ENCODE measurements around the gene ZMIZ1.
"Not testable (repeated sequence)": the region's sequence is repeated elsewhere in the genome, so short reads cannot be mapped to it uniquely, and the experiment has no call there.

ZMIZ1 gene

DNA sequence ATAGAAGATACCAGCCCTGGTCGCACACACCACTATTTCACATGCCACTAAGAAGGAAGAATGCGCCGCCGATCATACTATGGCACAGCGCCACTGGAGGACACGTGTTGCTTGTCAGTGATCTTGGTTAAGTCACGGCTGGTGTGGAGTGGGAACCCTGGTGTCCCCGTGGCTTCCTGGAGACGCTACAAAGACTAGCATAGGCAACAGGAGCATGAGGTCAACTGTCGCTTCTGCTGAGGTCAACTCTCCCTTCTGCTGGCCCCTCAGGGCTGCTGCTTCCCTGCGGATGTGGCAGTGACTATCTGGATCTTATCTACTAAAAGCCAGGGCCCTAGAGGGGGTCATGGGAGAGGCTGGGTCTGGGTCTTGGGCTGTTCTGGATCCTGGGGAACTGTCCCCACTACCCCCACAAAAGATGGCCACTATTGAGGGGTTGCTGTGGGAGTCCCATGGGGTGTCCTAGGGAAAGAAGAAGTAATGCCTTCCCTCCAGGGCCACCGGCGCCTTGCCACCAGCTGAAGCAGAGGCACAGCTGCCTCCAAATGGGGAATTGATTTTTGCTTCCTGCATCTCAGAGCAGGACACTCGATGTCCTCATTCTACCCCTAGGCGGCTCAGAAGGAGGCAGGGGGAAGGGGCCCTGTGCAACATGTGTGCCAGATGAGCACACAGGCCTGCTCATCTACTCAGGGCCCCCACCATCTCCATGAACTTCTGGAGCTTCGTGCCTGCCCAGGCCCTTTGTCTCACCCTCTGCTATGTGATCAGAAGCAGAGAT lies 201.9 kb downstream of the ZMIZ1 start:
- no peak for FAIRE-seq
- DNase-seq (ENCODE audit: insufficient read length, low spot score) = no peak

- DNase-seq (ENCODE audit: insufficient read length, low spot score) (no peak), FAIRE-seq (no peak)
Observed at GRCh38 chr10:79272353-79272752, 203.6 kb downstream of the ZMIZ1 start.

DNA sequence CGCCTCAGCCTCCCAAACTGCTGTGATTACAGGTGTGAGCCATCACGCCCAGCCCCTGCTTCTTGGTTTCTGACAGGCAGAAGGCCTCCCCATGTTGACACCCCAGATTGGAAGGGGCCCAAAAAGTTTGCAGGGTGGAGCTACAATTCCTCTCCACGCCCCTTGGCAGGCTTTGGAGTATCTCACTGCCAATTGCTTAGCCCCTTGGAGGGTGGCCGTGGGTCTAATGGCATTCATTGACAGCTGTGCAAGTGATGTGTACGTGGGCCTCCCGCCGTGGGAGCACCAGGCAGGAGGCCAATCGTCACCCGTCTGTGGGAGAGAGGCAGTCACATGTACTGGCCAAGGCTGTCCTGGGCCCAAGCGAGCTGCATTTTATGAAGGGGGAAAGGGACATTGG lies 204.8 kb downstream of the ZMIZ1 start:
- FAIRE-seq = no peak
- no peak for DNase-seq (ENCODE audit: insufficient read length, low spot score)

GRCh38 chr10:79274279-79275104 lies 205.7 kb downstream of the ZMIZ1 start:
- no peak for DNase-seq (ENCODE audit: insufficient read length, low spot score)
- FAIRE-seq = no peak

GRCh38 chr10:79275105-79275430 lies 206.3 kb downstream of the ZMIZ1 start:
- DNase-seq (ENCODE audit: insufficient read length, low spot score) = no peak
- FAIRE-seq = no peak

DNA sequence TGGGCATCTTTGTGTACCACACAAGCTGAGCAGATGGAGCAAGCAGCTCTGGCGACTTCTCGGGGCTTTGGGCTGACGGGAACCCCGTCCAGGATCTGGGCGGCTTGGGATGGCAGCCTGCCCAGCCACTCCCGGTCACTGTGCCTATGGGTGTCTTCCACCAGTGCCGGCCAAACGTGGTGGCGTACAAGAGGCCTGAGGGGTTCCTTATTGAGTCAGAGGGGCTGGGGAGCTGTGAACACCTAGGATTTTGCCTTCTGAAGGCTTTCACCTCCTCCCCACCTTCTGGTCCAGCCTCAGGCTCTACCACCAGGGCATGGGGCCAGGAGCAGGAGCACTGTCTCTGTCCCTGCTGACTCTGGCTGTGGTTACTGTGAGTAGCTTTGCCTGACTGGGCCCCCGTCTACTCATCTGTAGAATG lies 206.7 kb downstream of the ZMIZ1 start:
- DNase-seq (ENCODE audit: insufficient read length, low spot score) (no peak), FAIRE-seq (no peak)

- no peak for FAIRE-seq
- DNase-seq (ENCODE audit: insufficient read length, low spot score) = no peak
Observed at GRCh38 chr10:79277579-79278269, 209.0 kb downstream of the ZMIZ1 start.

DNA sequence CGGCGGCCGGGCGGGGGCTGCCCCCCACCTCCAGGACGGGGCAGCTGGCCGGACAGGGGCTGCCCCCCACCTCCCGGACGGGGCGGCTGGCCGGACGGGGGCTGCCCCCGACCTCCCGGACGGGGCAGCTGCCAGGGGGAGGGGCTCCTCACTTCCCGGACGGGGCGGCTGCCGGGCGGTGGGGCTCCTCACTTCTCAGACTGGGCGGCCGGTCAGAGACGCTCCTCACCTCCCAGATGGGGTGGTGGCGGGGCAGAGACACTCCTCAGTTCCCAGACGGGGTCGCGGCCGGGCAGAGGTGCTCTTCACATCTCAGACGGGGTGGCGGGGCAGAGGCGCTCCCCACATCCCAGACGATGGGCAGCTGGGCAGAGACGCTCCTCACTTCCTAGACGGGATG lies 210.3 kb downstream of the ZMIZ1 start:
- not testable (repeated sequence) for FAIRE-seq; DNase-seq (ENCODE audit: insufficient read length, low spot score)

DNA sequence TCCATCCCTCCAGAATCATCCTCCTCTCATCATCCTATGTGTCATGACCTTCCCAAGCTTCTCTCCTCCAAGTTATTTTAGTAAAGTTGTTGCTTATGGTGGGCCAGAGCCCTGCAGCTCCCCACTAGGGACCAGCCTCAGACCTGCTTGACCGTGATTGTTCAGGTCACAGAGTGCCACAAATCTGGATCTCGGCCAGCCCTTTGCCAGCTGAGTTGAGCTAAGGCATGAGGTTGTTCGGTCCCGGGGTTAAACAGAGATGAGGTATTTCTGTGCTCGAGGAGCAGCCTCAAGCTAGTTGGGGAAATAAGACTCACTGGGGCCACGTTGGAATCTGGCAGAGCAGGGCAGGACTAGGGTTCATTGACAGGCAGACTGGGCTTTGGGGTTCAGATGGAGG lies 212.2 kb downstream of the ZMIZ1 start:
- DNase-seq (ENCODE audit: insufficient read length, low spot score) = no peak
- no peak for FAIRE-seq

- FAIRE-seq (no peak), DNase-seq (ENCODE audit: insufficient read length, low spot score) (no peak)
Observed at GRCh38 chr10:79282388-79282787, 213.6 kb downstream of the ZMIZ1 start.

DNA sequence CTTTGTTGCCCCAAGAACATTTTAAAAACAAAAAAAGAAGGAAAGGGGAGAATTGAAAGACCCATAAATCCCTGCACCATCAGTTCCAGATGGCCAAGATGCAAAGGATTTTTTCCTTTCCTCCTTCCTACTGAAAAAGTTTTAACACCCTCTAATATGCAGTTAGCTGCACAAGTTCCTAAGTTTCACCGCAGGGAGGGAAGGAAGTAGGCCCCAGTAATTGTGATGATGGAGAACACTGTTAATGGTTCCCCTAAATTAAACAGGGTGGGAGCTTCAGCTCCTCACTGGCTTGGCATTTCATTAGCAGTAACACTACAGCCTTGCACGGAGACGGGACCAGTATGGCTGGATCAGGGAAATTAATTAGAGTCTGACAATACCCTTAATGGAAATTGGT lies 214.8 kb downstream of the ZMIZ1 start:
- DNase-seq (ENCODE audit: insufficient read length, low spot score) (no peak), FAIRE-seq (no peak)

GRCh38 chr10:79284158-79284871 lies 215.5 kb downstream of the ZMIZ1 start:
- DNase-seq (ENCODE audit: insufficient read length, low spot score) = no peak
- peak; percentile 62 for FAIRE-seq

GRCh38 chr10:79285315-79286197 lies 216.8 kb downstream of the ZMIZ1 start:
- FAIRE-seq = peak; percentile 97
- peak; percentile 74 for DNase-seq (ENCODE audit: insufficient read length, low spot score)

- no peak for FAIRE-seq
- DNase-seq (ENCODE audit: insufficient read length, low spot score) = peak; percentile 96
Observed at GRCh38 chr10:79286318-79286951, 217.7 kb downstream of the ZMIZ1 start.

DNA sequence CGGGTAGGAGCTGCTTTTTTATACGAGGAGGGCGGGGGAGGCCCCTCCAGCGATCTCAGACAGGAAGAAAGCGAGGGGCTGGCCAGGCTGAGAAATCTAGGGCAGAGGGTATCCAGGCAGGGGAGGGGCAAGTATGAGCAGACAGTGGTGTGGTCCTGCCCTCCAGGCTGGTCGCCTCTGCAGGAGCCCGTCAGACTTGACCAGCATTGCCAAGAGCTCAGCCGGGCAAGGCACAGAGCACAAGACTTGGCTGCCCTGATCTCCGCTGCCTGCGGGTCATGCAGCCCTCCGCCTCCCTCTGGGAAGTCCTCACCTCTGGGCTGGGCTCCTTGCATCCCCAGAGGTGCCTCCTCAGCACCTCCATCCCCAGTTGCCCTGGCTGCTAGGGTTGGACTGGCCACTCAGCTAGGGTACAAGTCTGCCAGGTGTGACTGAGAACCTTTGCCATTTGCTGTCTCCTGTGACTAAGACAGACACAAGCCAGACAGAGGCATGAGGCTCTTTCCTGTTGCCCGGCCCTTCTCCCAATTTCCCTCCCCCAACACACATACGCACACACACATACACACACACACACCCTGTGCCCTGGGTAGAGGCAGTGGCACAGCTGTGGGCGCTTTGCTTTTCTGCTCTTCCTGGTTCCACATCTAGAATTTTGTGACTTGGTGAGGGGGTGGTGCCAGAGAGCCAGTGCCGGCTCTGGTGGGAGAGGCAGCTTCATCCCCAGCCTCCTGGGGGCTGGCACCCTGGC lies 219.4 kb downstream of the ZMIZ1 start:
- FAIRE-seq = no peak
- DNase-seq (ENCODE audit: insufficient read length, low spot score) = no peak

- DNase-seq (ENCODE audit: insufficient read length, low spot score) = no peak
- no peak for FAIRE-seq
Observed at GRCh38 chr10:79289801-79290200, 221.0 kb downstream of the ZMIZ1 start.

DNA sequence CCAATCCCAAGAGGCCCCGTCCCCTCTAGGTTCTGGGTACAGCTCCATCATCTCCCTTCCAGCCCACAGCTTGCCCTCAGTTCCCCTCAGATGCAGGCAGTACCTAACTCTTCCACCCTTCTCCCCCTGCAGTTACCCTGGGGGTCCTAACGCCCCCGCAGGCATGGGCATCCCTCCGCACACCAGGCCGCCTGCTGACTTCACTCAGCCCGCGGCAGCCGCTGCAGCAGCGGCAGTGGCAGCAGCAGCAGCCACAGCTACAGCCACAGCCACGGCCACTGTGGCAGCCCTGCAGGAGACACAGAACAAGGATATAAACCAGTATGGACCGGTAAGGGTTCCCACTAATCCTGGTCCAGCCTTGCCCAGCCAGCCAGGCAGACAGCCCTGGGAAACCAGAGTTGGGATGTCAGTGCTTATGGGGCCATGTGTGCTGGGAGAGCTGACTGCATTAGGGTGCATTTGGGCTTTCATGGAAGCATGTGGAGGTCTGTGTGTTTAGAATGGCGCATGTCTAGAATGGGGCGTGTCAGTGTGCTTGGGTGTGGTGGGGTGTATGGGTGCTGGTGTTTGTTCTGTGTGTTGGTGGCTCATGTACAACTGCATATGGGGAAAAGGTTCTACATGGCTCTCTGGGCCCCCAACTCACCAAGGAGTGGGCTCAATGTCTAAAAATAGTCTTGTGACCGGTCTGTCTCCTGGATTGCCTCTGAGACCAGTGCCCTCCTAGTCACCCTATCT lies 223.4 kb downstream of the ZMIZ1 start:
- no peak for DNase-seq (ENCODE audit: insufficient read length, low spot score)
- no peak for FAIRE-seq

All from GM19239 (cell line).